ENCODE measurements around the gene HRH1.

DNA sequence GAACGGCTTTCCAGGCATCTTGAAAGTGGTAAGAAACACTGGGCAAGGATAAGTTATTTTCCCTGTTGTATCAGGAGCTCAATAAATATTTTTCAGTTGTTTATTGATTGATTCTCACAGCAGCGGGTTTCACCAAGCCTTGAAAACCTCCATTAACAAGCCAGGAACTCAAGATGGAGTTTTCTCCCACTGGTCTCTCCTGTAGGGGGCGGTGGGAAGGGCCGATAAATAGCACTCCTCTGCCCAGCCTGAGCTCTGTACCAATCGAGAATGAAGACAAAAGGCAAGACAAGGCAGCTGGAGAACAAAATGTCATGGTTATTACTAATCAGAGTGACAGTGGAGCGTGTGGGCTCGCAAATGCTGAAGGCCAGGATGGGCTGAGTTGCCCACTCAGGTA lies 7.4 kb downstream of the HRH1 start:
- no peak for TF ChIP-seq POLR2A (IDR thresholded peaks at IDR 0.05)
- TF ChIP-seq, protein P1, sequence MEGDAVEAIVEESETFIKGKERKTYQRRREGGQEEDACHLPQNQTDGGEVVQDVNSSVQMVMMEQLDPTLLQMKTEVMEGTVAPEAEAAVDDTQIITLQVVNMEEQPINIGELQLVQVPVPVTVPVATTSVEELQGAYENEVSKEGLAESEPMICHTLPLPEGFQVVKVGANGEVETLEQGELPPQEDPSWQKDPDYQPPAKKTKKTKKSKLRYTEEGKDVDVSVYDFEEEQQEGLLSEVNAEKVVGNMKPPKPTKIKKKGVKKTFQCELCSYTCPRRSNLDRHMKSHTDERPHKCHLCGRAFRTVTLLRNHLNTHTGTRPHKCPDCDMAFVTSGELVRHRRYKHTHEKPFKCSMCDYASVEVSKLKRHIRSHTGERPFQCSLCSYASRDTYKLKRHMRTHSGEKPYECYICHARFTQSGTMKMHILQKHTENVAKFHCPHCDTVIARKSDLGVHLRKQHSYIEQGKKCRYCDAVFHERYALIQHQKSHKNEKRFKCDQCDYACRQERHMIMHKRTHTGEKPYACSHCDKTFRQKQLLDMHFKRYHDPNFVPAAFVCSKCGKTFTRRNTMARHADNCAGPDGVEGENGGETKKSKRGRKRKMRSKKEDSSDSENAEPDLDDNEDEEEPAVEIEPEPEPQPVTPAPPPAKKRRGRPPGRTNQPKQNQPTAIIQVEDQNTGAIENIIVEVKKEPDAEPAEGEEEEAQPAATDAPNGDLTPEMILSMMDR (IDR thresholded peaks at IDR 0.05 in 4 of 5, conservative IDR thresholded peaks at IDR 0.05 in 1 of 5) = no peak
